H1 (cell line): ENCODE data around the gene FBXW8. TPM values are rescaled to one million over a fixed set of nuclear protein-coding genes. Genes with fewer than 3 reads are reported as not detected.

Experiments
- BACH1 ChIP-seq: IDR thresholded peaks from 2 replicates; pipeline ENCODE4 v1.6.1; 2012; ENCODE audit warnings: low read length, improper control_type of control experiment
- CBX8 ChIP-seq: fragments of 300-800, 300-1000 bp; sonication (generic); IDR thresholded peaks from 2 replicates; pipeline ENCODE4 v1.7.1; 2016; ENCODE audit warnings: low read depth, low read length, borderline replicate concordance
- CHD7 ChIP-seq: fragments of 300-600 bp; sonication (generic); IDR thresholded peaks from 2 replicates; pipeline ENCODE4 v1.7.1; 2012; ENCODE audit warnings: low read length, moderate library complexity, mild to moderate bottlenecking, inconsistent platforms; ENCODE audit not compliant: insufficient replicate concordance
- E2F6 ChIP-seq: IDR thresholded peaks from 2 replicates; pipeline ENCODE4 v1.6.1; 2012; ENCODE audit warnings: inconsistent platforms
- NANOG ChIP-seq: IDR thresholded peaks from 2 replicates; pipeline ENCODE4 v1.6.1; 2011; ENCODE audit warnings: low read length, low read depth, mild to moderate bottlenecking, inconsistent platforms; ENCODE audit not compliant: insufficient read depth, poor library complexity, severe bottlenecking
- PHF8 ChIP-seq: fragments of 200-600 bp; sonication (generic); conservative IDR thresholded peaks from 2 replicates; pipeline ENCODE4 v1.7.1; 2012; ENCODE audit warnings: low read depth, mild to moderate bottlenecking, inconsistent platforms, low read length, moderate library complexity
- POU5F1 ChIP-seq: IDR thresholded peaks from 2 replicates; pipeline ENCODE4 v1.6.1; 2011; ENCODE audit warnings: low read depth, mild to moderate bottlenecking, low read length, moderate library complexity
- RNF2 ChIP-seq: fragments of 200-900, 300-1000 bp; sonication (generic); IDR thresholded peaks from 2 replicates; pipeline ENCODE4 v1.7.1; 2016; ENCODE audit warnings: borderline replicate concordance, low read depth, mild to moderate bottlenecking, antibody characterized with exemption, low read length; ENCODE audit not compliant: poor library complexity, severe bottlenecking; ENCODE audit errors: missing control alignments
- polyA plus RNA-seq, 7 experiments: library from polyadenylated mRNA; depleted of rRNA in 3 of 7; stranded (reverse) in 5 of 7; unstranded in 2 of 7; fragments of >200 nt in 5 of 7; fragments of 200-250 nt in 2 of 7; gene quantifications; 1 replicate in 5 of 7; 2 replicates in 1 of 7; 4 replicates in 1 of 7; pipeline versions ENCODE4 v1.2.1 to v1.2.3, GENCODE V29; 2011 to 2013; ENCODE audit warnings: missing spikeins in 2 of 7, mixed read lengths in 2 of 7
- total RNA-seq: library from RNA; stranded (reverse); fragmentation: NEBNext Ultra II Directional; extraction: Animal tissue kit (Norgen Biotek cat#: 25700); gene quantifications from 2 replicates; pipeline ENCODE4 v1.2.1, GENCODE V29; 2021

The FBXW8 gene
- total and polyA plus RNA-seq, 2 of the 8 experiments (the other 6 are each of a cell fraction or from before 2014, with no cell fraction given), result 15.8 to 16.0 TPM

- TF ChIP-seq CHD7, result no peak
- TF ChIP-seq NANOG, result no peak
- TF ChIP-seq BACH1, result no peak
- TF ChIP-seq POU5F1, result no peak
- TF ChIP-seq E2F6, result no peak
- TF ChIP-seq CBX8, result no peak
- no peak for TF ChIP-seq RNF2
- TF ChIP-seq PHF8, result no peak
These were observed 116.7 kb downstream of the FBXW8 start (continued) for GRCh38 chr12:117027251-117028086.
